B cell (primary cell): ENCODE data around the gene DAW1. TPM values are rescaled to one million over a fixed set of nuclear protein-coding genes. Genes with fewer than 3 reads are reported as not detected.

Experiments used
- ATAC-seq: fragments of 200-7000 bp; cut with Tn5 transposase; one replicate; pipeline ENCODE4 v1.10.0; 2021; ENCODE audit warnings: low read depth, mild to moderate bottlenecking, moderate number of reproducible peaks, moderate library complexity
- CTCF ChIA-PET: fragments of 350-600 bp; sonication (Branson Sonifier 250); formaldehyde crosslinking; loops from one replicate; lab custom pipeline; 2021; ENCODE audit warnings: antibody characterized with exemption, inconsistent platforms; lab: Charles Lee
- POLR2A ChIA-PET: fragments of 350-600 bp; sonication (Branson Sonifier 250); formaldehyde crosslinking; loops from one replicate; lab custom pipeline; 2021; ENCODE audit warnings: antibody characterized with exemption; lab: Charles Lee
- DNase-seq: peaks from one replicate; pipeline ENCODE4 v3.0.0; 2013
- H2AFZ ChIP-seq: 2 replicates; pipeline ENCODE4 v1.6.1; 2012; ENCODE audit warnings: mild to moderate bottlenecking, low read depth, low read length; ENCODE audit not compliant: insufficient read depth, poor library complexity, severe bottlenecking
- H3K27ac ChIP-seq, 2 donors: 1 replicate in 1 of 2; 2 replicates in 1 of 2; pipeline ENCODE4 v1.5.1; 2012 to 2013; ENCODE audit warnings: low read length in 2 of 2, mild to moderate bottlenecking in 2 of 2, moderate library complexity in 1 of 2
- H3K27me3 ChIP-seq, 4 experiments: fragments of 200-600 bp in 1 of 4; sonication (generic) in 1 of 4; replicated peaks in 1 of 4; 1 replicate in 2 of 4; 2 replicates in 2 of 4; pipeline versions ENCODE4 v1.6.1 to v1.7.0; 2013 to 2016; ENCODE audit warnings: low read length in 3 of 4, mild to moderate bottlenecking in 2 of 4, mixed read lengths in 1 of 4, moderate library complexity in 1 of 4; ENCODE audit not compliant: insufficient read depth in 4 of 4, control insufficient read depth in 3 of 4; ENCODE audit errors: control extremely low read depth in 1 of 4
- H3K36me3 ChIP-seq, 2 experiments: replicated peaks in 1 of 2; 1 replicate in 1 of 2; 2 replicates in 1 of 2; pipeline versions ENCODE4 v1.6.1 to v1.7.1; 2013; ENCODE audit warnings: low read length in 1 of 2; ENCODE audit not compliant: insufficient read depth in 2 of 2, control insufficient read depth in 1 of 2; ENCODE audit errors: control extremely low read depth in 1 of 2, extremely low read depth in 1 of 2
- H3K4me1 ChIP-seq, 2 donors: fragments of 200-600 bp in 1 of 2; sonication (generic) in 1 of 2; 1 replicate in 1 of 2; 2 replicates in 1 of 2; pipeline versions ENCODE4 v1.5.1 to v1.6.1; 2013 to 2017; ENCODE audit warnings: low read length in 2 of 2; ENCODE audit not compliant: control insufficient read depth in 2 of 2, insufficient read depth in 2 of 2
- H3K4me2 ChIP-seq: replicated peaks from 2 replicates; pipeline ENCODE3; 2012; ENCODE audit warnings: mild to moderate bottlenecking, low read depth, low read length; ENCODE audit not compliant: poor library complexity, severe bottlenecking
- H3K4me3 ChIP-seq, 5 experiments: fragments of 200-600 bp in 1 of 5; sonication (generic) in 1 of 5; 1 replicate in 3 of 5; 2 replicates in 2 of 5; pipeline versions ENCODE4 v1.5.1 to v1.7.0; 2011 to 2016; ENCODE audit warnings: low read length in 4 of 5, mild to moderate bottlenecking in 4 of 5, low read depth in 2 of 5, control low read depth in 1 of 5, moderate library complexity in 1 of 5; ENCODE audit not compliant: insufficient read depth in 1 of 5; ENCODE audit errors: control extremely low read depth in 1 of 5, extremely low read depth in 1 of 5
- H3K79me2 ChIP-seq: fragments of 200-600 bp; sonication (generic); one replicate; pipeline ENCODE4 v1.6.0; 2016; ENCODE audit warnings: low read length; ENCODE audit not compliant: control insufficient read depth, insufficient read depth
- H3K9ac ChIP-seq: fragments of 200-600 bp; sonication (generic); 2 replicates; pipeline ENCODE4 v1.6.1; 2017; ENCODE audit warnings: mild to moderate bottlenecking, low read length, moderate library complexity
- H3K9me3 ChIP-seq, 3 donors: one replicate each; pipeline versions ENCODE4 v1.6.1 to v1.7.1; 2013; ENCODE audit warnings: low read length in 2 of 3; ENCODE audit not compliant: control insufficient read depth in 2 of 3, insufficient read depth in 1 of 3; ENCODE audit errors: control extremely low read depth in 1 of 3
- H4K20me1 ChIP-seq: 2 replicates; pipeline ENCODE4 v1.6.0; 2012; ENCODE audit warnings: mild to moderate bottlenecking, low read length; ENCODE audit not compliant: insufficient read depth, control insufficient read depth, poor library complexity, severe bottlenecking
- H3K27ac Mint-ChIP-seq: one replicate; pipeline ENCODE4 v1.8.0; 2021; ENCODE audit warnings: mixed read lengths
- H3K27me3 Mint-ChIP-seq: one replicate; pipeline ENCODE4 v1.8.0; 2021; ENCODE audit warnings: mixed read lengths
- H3K4me1 Mint-ChIP-seq: one replicate; pipeline ENCODE4 v1.8.0; 2021; ENCODE audit warnings: mixed read lengths
- H3K4me3 Mint-ChIP-seq: one replicate; pipeline ENCODE4 v1.8.0; 2021; ENCODE audit warnings: mixed read lengths
- H3K9me3 Mint-ChIP-seq: one replicate; pipeline ENCODE4 v1.8.0; 2022; ENCODE audit warnings: mixed read lengths; ENCODE audit not compliant: insufficient read depth
- EZH2 ChIP-seq: IDR thresholded peaks from 2 replicates; pipeline ENCODE4 v1.6.1; 2012; ENCODE audit warnings: borderline replicate concordance, low read depth, mild to moderate bottlenecking, moderate library complexity, low read length; ENCODE audit not compliant: insufficient read depth, poor library complexity, severe bottlenecking
- WGBS: methylation state at CpG from one replicate; pipeline ENCODE4 v1.1.5; 2013; ENCODE audit warnings: missing lambda C conversion rate; ENCODE audit not compliant: insufficient coverage; 5-methylcytosine and 5-hydroxymethylcytosine counted together
- intact Hi-C: fragments of 100-400 bp; cut with micrococcal nuclease; formaldehyde crosslinking; loops from one replicate; pipeline ENCODE4 v1.10.0; 2022
- polyA plus RNA-seq: library from polyadenylated mRNA; depleted of rRNA; stranded (reverse); fragments of >200 nt; gene quantifications from 2 replicates; pipeline ENCODE4 v1.2.3, GENCODE V29; 2012
- total RNA-seq, 2 donors: library from RNA; stranded (reverse); fragments of 120-200 nt in 1 of 2; gene quantifications; 1 replicate in 1 of 2; 2 replicates in 1 of 2; pipeline versions ENCODE4 v1.2.3 to v1.2.4, GENCODE V29; 2013 to 2022
- TF ChIP-seq, protein P1 (sequence below): fragments of 200-600 bp; IDR thresholded peaks from one replicate; pipeline ENCODE4 v1.8.0; 2022; ENCODE audit warnings: antibody characterized with exemption, mild to moderate bottlenecking

Gene DAW1
- total and polyA plus RNA-seq, 2 donors (not counting 1 experiment from before 2014, with no cell fraction given): not detected

DNA sequence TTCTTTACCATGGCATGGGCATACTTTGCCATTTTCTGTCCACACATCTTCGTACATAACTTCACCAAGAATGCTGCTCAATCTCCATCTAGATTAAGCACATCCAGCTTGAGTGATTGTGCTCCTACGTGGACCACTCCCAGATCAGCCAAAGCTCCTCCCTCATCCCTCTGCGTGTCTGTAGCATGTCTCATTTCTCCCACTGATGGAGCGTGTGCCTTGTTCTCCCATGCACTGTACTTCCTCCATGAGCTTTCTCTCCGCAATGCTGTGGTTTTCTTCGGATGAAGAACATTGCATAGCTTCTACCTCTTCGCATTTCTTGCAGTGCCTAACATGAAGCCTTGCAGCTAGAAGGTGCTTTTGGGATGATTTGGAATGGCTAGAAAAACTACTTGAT is 44.3 kb upstream of the DAW1 start:
- Mint-ChIP-seq H3K27me3 (peaks cover 6% of the 10 kb centered on the region), H3K4me1 (no peaks in the 10 kb centered on the region), H3K4me3 (no peak overlapping the region), H3K27ac (no peak overlapping the region), H3K9me3 (no peaks in the 10 kb centered on the region)
- Histone ChIP-seq H4K20me1 (no peaks in the 10 kb centered on the region), H3K4me2 (no peak overlapping the region), H3K4me3 (no peak overlapping the region), H2AFZ (no peak overlapping the region), H3K27me3 (no peaks in the 10 kb centered on the region), H3K9me3 (no peaks in the 10 kb centered on the region), H3K9ac (no peak overlapping the region), H3K36me3 (no peaks in the 10 kb centered on the region), H3K79me2 (no peaks in the 10 kb centered on the region), H3K4me1 (no peaks in the 10 kb centered on the region), H3K27ac (no peak overlapping the region)
- ChIA-PET POLR2A (no interaction called here), CTCF (no interaction called here)
- WGBS: 81% methylated on average over 2 of the region's 7 CpGs
- TF ChIP-seq, protein P1, sequence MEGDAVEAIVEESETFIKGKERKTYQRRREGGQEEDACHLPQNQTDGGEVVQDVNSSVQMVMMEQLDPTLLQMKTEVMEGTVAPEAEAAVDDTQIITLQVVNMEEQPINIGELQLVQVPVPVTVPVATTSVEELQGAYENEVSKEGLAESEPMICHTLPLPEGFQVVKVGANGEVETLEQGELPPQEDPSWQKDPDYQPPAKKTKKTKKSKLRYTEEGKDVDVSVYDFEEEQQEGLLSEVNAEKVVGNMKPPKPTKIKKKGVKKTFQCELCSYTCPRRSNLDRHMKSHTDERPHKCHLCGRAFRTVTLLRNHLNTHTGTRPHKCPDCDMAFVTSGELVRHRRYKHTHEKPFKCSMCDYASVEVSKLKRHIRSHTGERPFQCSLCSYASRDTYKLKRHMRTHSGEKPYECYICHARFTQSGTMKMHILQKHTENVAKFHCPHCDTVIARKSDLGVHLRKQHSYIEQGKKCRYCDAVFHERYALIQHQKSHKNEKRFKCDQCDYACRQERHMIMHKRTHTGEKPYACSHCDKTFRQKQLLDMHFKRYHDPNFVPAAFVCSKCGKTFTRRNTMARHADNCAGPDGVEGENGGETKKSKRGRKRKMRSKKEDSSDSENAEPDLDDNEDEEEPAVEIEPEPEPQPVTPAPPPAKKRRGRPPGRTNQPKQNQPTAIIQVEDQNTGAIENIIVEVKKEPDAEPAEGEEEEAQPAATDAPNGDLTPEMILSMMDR: no peak
- no peak for TF ChIP-seq EZH2
- ATAC-seq (no peak), DNase-seq (no peak)
- intact Hi-C loops: no loop called here

DNA sequence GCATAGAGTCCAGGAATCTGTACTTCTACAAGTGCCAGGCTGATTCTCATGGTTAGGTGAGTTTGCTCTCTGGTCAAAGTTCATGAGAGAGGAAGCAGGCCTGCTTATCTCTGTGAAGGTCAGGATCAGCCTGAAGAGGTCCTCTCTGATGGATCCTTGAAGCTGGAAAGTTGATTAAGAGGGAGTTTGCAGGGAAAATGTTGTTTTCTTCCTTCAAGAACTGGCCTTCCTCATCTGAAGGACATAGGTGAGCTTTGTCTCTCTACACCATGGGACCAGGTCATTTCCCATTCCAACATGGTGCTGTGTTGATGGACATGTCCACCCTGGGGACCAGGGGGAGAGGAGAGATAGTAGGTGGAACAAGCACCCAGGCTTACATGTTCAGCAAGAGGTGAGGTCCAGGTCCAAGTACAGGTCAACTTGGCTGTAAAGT is 42.9 kb upstream of the DAW1 start:
- POLR2A ChIA-PET: no interaction called here
- Histone ChIP-seq H3K27me3 (no peaks in the 10 kb centered on the region), H3K4me3 (no peak overlapping the region), H2AFZ (no peak overlapping the region), H3K27ac (no peak overlapping the region), H3K9ac (no peak overlapping the region), H4K20me1 (no peaks in the 10 kb centered on the region), H3K4me1 (no peaks in the 10 kb centered on the region), H3K9me3 (no peaks in the 10 kb centered on the region), H3K4me2 (no peak overlapping the region), H3K36me3 (no peaks in the 10 kb centered on the region), H3K79me2 (no peaks in the 10 kb centered on the region)
- Mint-ChIP-seq H3K4me3 (no peak overlapping the region), H3K27ac (no peak overlapping the region), H3K9me3 (no peaks in the 10 kb centered on the region), H3K27me3 (peaks cover 6% of the 10 kb centered on the region), H3K4me1 (no peaks in the 10 kb centered on the region)
- CTCF ChIA-PET: no interaction called here
- DNase-seq (no peak), ATAC-seq (no peak)
- TF ChIP-seq EZH2: no peak
- TF ChIP-seq, protein P1: no peak
- intact Hi-C loops: no loop called here
